GM18498 (cell line): ENCODE data around the gene CBY1.

Source experiments
- ATAC-seq: cut with Tn5 transposase; IDR thresholded peaks from one replicate; pipeline ENCODE4 v1.9.1; 2021; ENCODE audit warnings: mild to moderate bottlenecking, moderate library complexity; ENCODE audit not compliant: unreplicated experiment

Gene CBY1

GRCh38 chr22:38720350-38720749 is 63.9 kb downstream of the CBY1 start:
- no peak for ATAC-seq

GRCh38 chr22:38721551-38721950 is 65.1 kb downstream of the CBY1 start:
- no peak for ATAC-seq
